Central memory CD8-positive, alpha-beta T cell (primary cell): ENCODE results near the gene ANKRD44.

Source experiments
- ATAC-seq: fragments of 150-1000 bp; cut with Tn5 transposase; replicated peaks from 2 replicates; pipeline ENCODE4 v1.10.0; 2022; ENCODE audit warnings: mild to moderate bottlenecking, moderate FRiP score, moderate number of reproducible peaks; ENCODE audit not compliant: poor library complexity, severe bottlenecking; ENCODE audit errors: extremely low read depth
- DNase-seq, 2 donors: peaks; one replicate each; pipeline ENCODE4 v3.0.0; 2021; ENCODE audit warnings: low spot score in 2 of 2
- H3K27ac Mint-ChIP-seq: one replicate; pipeline ENCODE4 v1.8.0; 2022; ENCODE audit warnings: low read depth, mild to moderate bottlenecking, moderate library complexity, mixed read lengths
- H3K27me3 Mint-ChIP-seq: one replicate; pipeline ENCODE4 v1.8.0; 2022; ENCODE audit warnings: mixed read lengths
- H3K36me3 Mint-ChIP-seq: one replicate; pipeline ENCODE4 v1.8.0; 2022; ENCODE audit warnings: mild to moderate bottlenecking, moderate library complexity, mixed read lengths; ENCODE audit not compliant: insufficient read depth
- H3K4me1 Mint-ChIP-seq: one replicate; pipeline ENCODE4 v1.8.0; 2022; ENCODE audit warnings: mixed read lengths
- H3K4me3 Mint-ChIP-seq: one replicate; pipeline ENCODE4 v1.8.0; 2022; ENCODE audit warnings: mild to moderate bottlenecking, moderate library complexity, mixed read lengths
- H3K9me3 Mint-ChIP-seq: one replicate; pipeline ENCODE4 v1.8.0; 2022; ENCODE audit warnings: mixed read lengths

ANKRD44 gene

GRCh38 chr2:196985511-196986183, 324.9 kb downstream of the ANKRD44 start:
- Mint-ChIP-seq H3K4me1 (peaks cover 20% of the 10 kb centered on the region), H3K4me3 (no peak overlapping the region), H3K27ac (peak overlapping the region; percentile 72), H3K27me3 (no peaks in the 10 kb centered on the region), H3K9me3 (no peaks in the 10 kb centered on the region), H3K36me3 (peaks cover 38% of the 10 kb centered on the region)
- DNase-seq, result no peak
- ATAC-seq, result no peak

- H3K27ac Mint-ChIP-seq, result no peak overlapping the region
- H3K4me3 Mint-ChIP-seq, result no peak overlapping the region
- no peak for ATAC-seq
- H3K27me3 Mint-ChIP-seq, result no peaks in the 10 kb centered on the region
- H3K36me3 Mint-ChIP-seq, result peaks cover 33% of the 10 kb centered on the region
- H3K9me3 Mint-ChIP-seq, result no peaks in the 10 kb centered on the region
- no peak for DNase-seq
- peaks cover 13% of the 10 kb centered on the region for H3K4me1 Mint-ChIP-seq
Observed at GRCh38 chr2:196984903-196985302, 325.7 kb downstream of the ANKRD44 start.

DNA sequence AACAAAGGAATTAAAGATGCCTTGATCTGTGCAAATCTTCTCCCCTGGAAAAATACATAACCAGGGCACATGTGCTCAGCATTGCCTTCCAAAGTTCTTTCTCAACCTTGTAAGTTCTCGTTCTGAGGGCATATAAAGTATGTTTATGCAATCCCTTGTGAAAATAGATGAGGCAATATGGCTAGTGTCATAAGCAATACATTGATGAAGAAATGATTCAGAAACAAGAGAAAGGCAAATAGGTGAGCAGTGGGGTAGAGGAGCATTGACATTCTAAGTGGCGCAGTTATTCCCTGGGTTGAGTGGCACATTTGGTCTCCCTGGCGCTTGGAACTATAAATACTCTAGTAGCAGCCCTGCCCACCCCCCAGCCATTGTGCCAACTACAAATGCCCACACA, 326.6 kb downstream of the ANKRD44 start:
- H3K27ac Mint-ChIP-seq, result no peak overlapping the region

DNA sequence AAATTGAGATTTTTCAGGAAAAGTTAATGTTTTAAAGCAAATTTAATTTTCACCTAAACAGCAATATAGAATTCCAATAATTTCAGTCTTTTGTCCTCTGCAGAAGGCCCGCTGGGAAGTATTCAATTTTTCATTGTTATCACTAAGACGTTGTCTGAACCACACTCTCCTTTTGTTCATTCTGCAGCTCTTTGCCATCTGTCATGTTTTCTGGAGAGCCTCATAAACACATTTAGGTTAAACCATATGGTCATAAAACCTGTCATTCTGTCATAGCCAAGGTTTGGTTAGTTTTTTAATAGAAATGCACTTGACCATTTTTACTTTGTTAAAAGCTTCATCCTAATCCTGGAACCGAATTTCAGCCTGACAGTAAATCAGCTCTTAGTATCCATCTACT, 330.1 kb downstream of the ANKRD44 start:
- H3K27me3 Mint-ChIP-seq, result no peaks in the 10 kb centered on the region
- peaks cover 8% of the 10 kb centered on the region for H3K36me3 Mint-ChIP-seq
- DNase-seq (no peak), ATAC-seq (no peak)
- H3K4me1 Mint-ChIP-seq, result peaks cover 5% of the 10 kb centered on the region
- no peak overlapping the region for H3K4me3 Mint-ChIP-seq
- H3K27ac Mint-ChIP-seq, result peak overlapping the region; percentile 2
- H3K9me3 Mint-ChIP-seq, result no peaks in the 10 kb centered on the region

More for the DNA sequence above, 326.6 kb downstream of the ANKRD44 start:
- Mint-ChIP-seq H3K27me3 (no peaks in the 10 kb centered on the region), H3K4me3 (no peak overlapping the region), H3K36me3 (peaks cover 26% of the 10 kb centered on the region), H3K9me3 (no peaks in the 10 kb centered on the region), H3K4me1 (peaks cover 13% of the 10 kb centered on the region)
- ATAC-seq (no peak), DNase-seq (no peak)

DNA sequence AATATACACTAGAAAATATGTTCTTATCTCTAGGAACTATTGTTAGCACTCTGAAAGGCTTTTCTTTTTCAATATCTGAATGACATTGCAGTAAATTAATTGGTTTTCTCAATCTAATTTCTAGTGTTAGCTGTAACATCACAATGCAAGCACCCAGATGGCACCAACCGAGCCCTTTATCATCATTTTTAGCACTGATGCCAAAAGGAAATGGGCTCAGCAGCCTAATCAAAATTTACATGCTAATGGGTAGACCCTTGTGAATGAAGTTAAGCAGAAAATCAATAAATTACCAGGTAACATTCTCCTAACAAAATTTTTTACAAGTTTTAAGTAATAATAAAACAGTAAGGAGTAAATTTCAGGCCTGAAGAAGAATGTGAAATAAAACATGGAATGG, 330.6 kb downstream of the ANKRD44 start:
- Mint-ChIP-seq H3K36me3 (peaks cover 7% of the 10 kb centered on the region), H3K9me3 (no peaks in the 10 kb centered on the region), H3K4me3 (no peak overlapping the region), H3K27me3 (no peaks in the 10 kb centered on the region), H3K4me1 (peaks cover 5% of the 10 kb centered on the region), H3K27ac (no peak overlapping the region)
- no peak for DNase-seq
- no peak for ATAC-seq

DNA sequence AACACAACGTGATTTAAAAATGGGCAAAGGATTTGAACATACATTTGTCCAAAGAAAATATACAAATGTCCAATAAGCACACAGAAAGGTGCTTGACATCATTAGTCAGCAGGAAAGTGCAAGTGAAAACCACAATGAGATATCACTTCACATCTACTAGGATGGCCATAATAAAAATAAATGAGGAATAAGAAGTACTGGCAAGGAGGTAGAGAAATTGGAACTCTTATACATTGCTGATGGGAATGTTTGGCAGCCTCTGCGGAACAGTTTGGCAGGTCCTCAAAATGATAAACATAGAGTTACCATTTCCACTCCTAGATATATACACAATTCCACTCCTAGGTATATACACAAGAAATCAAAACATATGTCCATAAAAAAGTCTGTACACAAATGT, 333.1 kb downstream of the ANKRD44 start:
- no peak for ATAC-seq
- Mint-ChIP-seq H3K9me3 (no peaks in the 10 kb centered on the region), H3K4me1 (peaks cover 5% of the 10 kb centered on the region), H3K27me3 (no peaks in the 10 kb centered on the region), H3K27ac (no peak overlapping the region), H3K4me3 (no peak overlapping the region), H3K36me3 (peaks cover 5% of the 10 kb centered on the region)
- DNase-seq, result no peak

DNA sequence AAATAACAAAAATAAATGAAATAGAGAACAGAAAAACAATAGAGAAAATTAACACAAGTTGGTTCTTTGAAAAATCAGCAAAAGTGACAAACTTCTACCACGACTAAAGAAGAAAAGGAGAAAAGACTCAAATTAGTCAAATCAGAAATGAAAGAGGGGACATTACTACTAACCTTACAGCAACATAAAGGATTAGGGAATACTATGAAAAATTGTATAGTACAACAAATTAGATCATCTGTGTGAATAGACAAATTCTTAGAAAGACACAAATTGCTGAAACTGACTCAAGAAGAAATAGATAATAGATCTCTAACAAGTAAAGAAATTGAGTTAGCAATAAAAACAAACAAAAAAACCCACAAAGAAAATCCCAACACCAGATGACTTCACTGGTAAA, 335.6 kb downstream of the ANKRD44 start:
- H3K4me3 Mint-ChIP-seq, result no peak overlapping the region
- ATAC-seq (no peak), DNase-seq (no peak)
- peaks cover 3% of the 10 kb centered on the region for H3K36me3 Mint-ChIP-seq
- H3K4me1 Mint-ChIP-seq, result no peaks in the 10 kb centered on the region
- no peaks in the 10 kb centered on the region for H3K9me3 Mint-ChIP-seq
- H3K27ac Mint-ChIP-seq, result no peak overlapping the region
- H3K27me3 Mint-ChIP-seq, result no peaks in the 10 kb centered on the region

DNA sequence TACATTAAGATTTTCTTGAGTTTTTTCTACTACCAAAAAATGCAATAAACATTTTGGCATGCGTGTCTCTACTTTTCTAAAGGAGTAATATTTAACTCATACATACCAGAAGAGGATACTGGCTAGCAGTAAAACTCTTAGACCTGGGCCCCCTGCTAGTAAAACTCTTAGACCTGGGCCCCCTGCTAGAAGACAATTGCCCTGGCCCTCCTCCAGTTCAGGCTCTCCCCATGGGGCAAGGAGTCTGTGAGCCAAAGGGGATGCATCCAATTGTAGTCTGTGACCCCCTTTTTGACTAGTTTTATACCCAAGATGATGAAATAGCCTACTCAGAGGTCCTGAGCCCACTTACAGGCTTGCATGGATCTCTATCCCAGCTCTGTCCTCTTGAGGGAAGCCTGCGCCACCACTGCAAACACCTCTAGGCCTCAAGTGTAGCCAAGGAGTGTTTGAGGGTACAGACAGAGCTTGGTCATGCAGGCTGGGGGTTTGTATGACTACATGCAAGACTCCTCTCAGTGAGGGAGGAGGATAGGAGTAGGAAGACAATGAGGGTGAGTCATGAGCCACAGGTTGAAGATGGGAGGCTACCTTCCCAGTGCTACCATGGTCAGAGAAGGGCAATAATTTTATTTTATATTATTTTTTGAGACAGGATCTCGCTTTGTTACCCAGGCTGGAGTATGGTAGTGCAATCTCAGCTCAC, 338.9 kb downstream of the ANKRD44 start:
- no peak for DNase-seq
- Mint-ChIP-seq H3K27ac (no peak overlapping the region), H3K9me3 (no peaks in the 10 kb centered on the region), H3K27me3 (no peaks in the 10 kb centered on the region), H3K4me3 (no peak overlapping the region), H3K4me1 (no peaks in the 10 kb centered on the region), H3K36me3 (peaks cover 3% of the 10 kb centered on the region)
- ATAC-seq, result no peak

- H3K4me3 Mint-ChIP-seq, result no peak overlapping the region
- H3K36me3 Mint-ChIP-seq, result peaks cover 2% of the 10 kb centered on the region
- no peak overlapping the region for H3K27ac Mint-ChIP-seq
- no peaks in the 10 kb centered on the region for H3K27me3 Mint-ChIP-seq
- H3K9me3 Mint-ChIP-seq, result no peaks in the 10 kb centered on the region
- ATAC-seq, result no peak
- no peak for DNase-seq
- no peaks in the 10 kb centered on the region for H3K4me1 Mint-ChIP-seq
Observed at GRCh38 chr2:196970099-196970498, 340.5 kb downstream of the ANKRD44 start.

DNA sequence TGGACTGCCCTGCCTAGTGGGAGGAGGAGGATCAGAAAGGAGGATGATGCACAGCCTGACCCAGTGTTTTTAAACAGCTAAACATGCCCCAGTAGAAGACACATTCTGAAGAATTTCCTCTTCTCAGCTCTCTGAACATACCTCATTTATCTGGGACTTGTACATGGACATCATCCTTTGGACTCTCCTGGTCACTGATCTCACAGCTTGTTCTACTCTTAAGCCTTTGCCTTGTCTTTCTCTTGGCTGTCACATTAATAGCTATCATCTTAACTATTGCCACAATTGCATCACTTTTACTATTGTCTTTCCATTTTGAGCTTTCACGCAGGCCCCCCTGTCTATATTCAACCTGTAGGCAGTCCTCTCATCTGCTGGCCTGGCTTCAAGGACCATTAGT, 342.1 kb downstream of the ANKRD44 start:
- H3K4me1 Mint-ChIP-seq, result no peaks in the 10 kb centered on the region
- H3K36me3 Mint-ChIP-seq, result peaks cover 2% of the 10 kb centered on the region
- ATAC-seq (no peak), DNase-seq (no peak)
- H3K27ac Mint-ChIP-seq, result no peak overlapping the region
- H3K4me3 Mint-ChIP-seq, result no peak overlapping the region
- no peaks in the 10 kb centered on the region for H3K27me3 Mint-ChIP-seq
- H3K9me3 Mint-ChIP-seq, result no peaks in the 10 kb centered on the region

GRCh38 chr2:196967775-196968174, 342.8 kb downstream of the ANKRD44 start:
- no peak for DNase-seq
- Mint-ChIP-seq H3K4me1 (peaks cover 6% of the 10 kb centered on the region), H3K9me3 (no peaks in the 10 kb centered on the region), H3K27me3 (no peaks in the 10 kb centered on the region), H3K27ac (no peak overlapping the region), H3K4me3 (no peak overlapping the region), H3K36me3 (peaks cover 2% of the 10 kb centered on the region)
- ATAC-seq, result no peak

DNA sequence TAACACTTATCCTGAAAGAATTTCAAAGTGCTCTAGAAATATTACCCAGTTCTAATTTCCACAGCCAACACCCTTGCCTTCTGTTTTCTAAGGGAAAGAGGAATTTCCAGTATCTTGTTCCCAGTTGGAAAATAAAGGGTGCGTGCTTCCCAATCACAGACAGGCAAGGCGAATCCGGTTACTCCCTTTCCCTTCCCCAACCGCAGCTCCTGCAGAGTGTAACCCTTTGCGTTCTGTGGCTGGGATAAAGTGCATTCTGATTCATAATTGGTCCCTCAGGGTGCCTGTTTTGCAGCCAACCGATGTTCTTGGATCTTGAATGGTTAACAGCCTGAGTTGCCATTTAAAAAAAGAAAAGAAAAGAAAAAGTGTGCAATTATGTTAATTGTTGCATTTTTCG, 343.5 kb downstream of the ANKRD44 start:
- Mint-ChIP-seq H3K9me3 (no peaks in the 10 kb centered on the region), H3K27ac (no peak overlapping the region), H3K36me3 (peaks cover 2% of the 10 kb centered on the region), H3K27me3 (no peaks in the 10 kb centered on the region), H3K4me1 (peaks cover 8% of the 10 kb centered on the region), H3K4me3 (no peak overlapping the region)
- DNase-seq (no peak), ATAC-seq (no peak)

DNA sequence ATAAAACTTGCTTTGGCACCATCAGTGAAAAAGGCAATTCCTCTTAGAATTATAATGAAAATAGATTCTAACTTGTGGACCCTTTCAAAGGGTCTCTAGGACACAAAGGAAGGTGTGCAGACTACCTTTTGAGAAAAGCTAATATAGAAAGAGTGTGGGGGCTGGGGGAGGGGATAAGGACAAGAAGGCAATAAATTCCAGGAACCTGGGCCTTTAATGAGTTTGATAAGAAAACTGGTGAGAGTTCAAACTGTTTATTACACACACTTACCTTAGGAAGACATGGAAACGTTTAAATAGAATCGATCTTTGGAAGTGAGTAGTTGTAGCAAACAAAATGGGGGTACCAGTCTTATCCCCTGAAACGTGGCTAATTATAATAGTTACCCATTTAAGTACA, 344.5 kb downstream of the ANKRD44 start:
- ATAC-seq (no peak), DNase-seq (no peak)
- H3K27ac Mint-ChIP-seq, result no peak overlapping the region
- no peak overlapping the region for H3K4me3 Mint-ChIP-seq
- peaks cover 14% of the 10 kb centered on the region for H3K4me1 Mint-ChIP-seq
- H3K9me3 Mint-ChIP-seq, result no peaks in the 10 kb centered on the region
- H3K27me3 Mint-ChIP-seq, result no peaks in the 10 kb centered on the region
- no peaks in the 10 kb centered on the region for H3K36me3 Mint-ChIP-seq
